ENCODE data around the gene AGAP1.
A peak's percentile ranks its signal among the peaks of the same experiment; 100 is the strongest.

AGAP1 gene

DNA sequence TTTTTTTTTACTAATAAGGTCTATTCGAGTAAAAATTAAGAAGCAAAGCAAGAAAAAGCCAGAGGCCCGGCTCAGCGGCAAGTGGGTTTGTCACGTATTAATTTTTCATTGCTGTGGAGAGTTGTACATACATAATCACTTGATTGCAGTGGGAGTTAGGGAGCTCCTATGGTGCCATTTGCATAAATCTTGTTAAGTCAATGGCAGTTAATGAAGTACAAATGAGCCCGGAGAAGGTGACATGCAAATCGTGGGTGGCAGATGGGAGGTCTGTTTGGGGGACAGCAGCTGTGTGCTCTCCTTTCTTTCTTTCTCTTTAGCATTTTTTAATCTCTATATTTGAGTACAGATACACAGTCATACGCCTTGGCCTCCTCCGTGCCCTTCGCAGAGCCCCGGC, 317.0 kb downstream of the AGAP1 start:
- DNase-seq (ENCODE audit: low read depth) = no peak

DNA sequence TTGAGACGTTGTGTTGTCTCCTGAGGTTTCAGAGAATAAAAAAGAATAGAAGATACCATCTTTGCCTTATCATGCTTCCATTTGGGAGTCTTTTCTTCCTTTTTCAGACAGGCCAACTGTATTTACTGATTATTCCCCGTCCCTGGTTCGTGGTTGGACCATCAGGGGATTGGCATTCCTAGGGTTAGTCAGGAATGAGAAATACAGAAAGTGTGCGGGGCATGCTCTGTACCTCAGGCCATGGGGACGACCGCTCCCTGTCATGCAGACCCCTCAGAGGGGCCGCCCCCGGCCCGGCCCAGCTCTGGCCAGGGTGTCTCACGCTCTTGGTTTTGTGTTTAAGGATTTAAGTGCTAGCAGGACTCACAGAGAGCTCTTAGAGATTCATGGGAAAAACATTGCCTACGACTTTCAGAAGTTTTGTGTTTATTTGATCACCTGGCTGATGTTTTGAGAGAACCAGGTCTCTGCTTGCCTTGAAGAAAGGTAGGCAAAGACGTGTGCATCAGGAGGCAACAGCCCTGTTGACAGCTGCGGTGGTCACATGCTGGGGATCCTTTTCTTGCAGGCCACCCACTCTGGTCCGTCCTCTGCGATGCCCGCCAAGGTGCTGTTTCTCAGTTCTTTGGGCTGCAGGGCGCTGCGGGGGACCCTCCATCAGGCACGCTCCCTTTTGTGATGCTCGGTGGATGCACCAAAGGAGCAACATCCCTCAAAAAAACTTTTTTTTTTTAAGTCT, 317.8 kb downstream of the AGAP1 start:
- DNase-seq (ENCODE audit: low read depth) = no peak

GRCh38 chr2:235812185-235812665, 318.4 kb downstream of the AGAP1 start:
- no peak for DNase-seq (ENCODE audit: low read depth)

DNA sequence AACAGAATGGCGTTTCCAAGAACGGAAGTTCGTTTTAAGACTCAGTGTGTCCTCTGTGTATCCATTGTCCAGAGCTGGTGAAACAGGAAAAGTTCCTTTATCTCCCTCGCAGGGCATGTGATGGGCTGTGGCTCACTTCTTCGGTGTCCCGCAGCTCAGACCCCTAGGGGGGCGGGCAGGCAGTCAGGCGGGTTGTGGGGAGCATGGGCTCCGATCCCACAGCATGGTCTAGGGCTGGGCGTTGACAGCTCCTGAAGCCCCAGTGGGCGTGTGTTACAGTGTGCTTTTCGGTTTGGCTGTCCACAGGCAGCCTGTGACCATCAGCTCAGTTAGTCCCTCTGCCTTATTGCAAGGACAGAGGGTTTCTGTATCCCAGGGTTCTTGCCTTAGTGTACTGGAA, 319.6 kb downstream of the AGAP1 start:
- DNase-seq (ENCODE audit: low read depth) = no peak

DNA sequence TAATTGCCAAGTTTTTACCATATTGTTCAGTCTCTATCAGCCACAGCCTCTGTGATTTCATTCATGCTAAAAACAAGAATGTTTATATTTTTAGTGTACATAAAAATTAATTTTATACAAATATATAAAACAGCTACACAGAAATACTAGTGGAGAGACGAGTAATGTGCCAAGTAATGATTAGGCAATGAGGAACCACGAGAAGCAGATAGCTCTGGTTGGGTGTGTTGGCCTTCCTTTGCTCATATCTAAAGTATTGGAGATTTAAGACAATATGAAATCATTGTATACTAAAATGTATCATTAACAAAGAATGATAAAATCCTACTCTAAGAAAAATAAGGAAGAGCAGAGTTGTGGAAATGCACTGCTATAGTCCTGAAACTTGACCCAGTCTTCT, 326.7 kb downstream of the AGAP1 start:
- no peak for DNase-seq (ENCODE audit: low read depth)

GRCh38 chr2:235824331-235824730, 330.5 kb downstream of the AGAP1 start:
- no peak for DNase-seq (ENCODE audit: low read depth)

- DNase-seq (ENCODE audit: low read depth) = no peak
These were observed 332.1 kb downstream of the AGAP1 start for GRCh38 chr2:235825946-235826345.

DNA sequence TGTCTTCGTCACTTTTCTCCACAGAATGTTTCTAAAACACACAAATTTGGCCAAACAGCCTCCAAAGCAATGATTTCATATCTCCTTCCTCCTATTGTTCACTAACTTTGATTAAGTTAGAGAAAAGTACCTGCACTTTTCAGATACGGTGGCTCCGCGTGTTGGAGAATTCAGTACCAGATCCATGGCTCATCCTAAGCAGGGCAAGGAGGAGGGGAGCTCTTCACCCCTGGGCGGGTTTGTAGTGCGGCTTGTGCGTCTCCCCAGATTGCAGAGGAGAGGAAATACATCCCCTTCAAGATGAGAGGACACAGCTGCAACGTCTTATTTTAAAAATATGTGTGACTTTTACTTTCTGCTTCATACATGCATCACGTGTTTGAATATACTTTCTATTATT, 333.0 kb downstream of the AGAP1 start:
- no peak for DNase-seq (ENCODE audit: low read depth)

GRCh38 chr2:235827585-235827992, 333.7 kb downstream of the AGAP1 start:
- peak; percentile 33 for DNase-seq (ENCODE audit: low read depth)

GRCh38 chr2:235829726-235830125, 335.9 kb downstream of the AGAP1 start:
- DNase-seq (ENCODE audit: low read depth) = no peak

GRCh38 chr2:235831755-235832154, 337.9 kb downstream of the AGAP1 start:
- DNase-seq (ENCODE audit: low read depth) = no peak

DNA sequence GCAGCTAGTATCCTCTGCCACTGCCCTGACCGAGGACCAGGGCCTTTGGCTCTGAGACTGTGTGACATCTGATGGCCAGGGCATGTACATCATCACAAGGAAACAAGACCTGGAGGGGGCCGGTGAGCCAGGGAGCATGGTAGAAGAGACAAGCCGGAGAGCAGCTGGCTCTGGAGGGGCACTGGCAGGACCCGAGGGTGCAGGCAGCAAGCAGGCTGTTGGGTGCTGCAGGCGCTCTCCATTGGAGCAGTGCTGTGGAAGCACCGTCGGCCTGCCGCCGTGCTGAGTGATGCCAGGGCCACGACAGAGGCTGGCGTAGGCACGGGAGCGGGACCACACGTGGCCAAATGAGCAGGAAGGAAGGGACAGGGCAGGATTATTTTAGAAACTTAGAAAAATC, 339.1 kb downstream of the AGAP1 start:
- no peak for DNase-seq (ENCODE audit: low read depth)

- DNase-seq (ENCODE audit: low read depth) = no peak
These were observed 340.3 kb downstream of the AGAP1 start for GRCh38 chr2:235833971-235834620.

DNA sequence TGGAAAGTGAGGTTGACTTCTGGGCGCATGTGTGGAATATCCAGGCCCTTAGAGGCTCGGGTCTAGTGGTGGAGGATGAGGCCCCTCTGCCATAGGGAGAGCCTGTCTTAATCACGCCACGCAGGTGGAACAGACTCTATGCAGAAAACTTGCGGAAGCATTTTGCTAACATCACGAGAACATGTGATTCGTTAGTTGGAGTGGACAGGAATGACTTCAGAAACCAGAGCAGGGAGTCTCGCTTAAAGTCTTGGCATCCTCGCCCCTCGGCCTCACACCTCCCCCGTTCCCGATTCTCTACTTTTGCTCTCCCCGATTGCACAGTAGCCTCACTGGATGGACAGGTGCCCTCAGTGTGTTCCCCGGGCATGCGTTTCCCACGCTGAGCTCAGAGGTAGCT, 340.9 kb downstream of the AGAP1 start:
- no peak for DNase-seq (ENCODE audit: low read depth)

DNA sequence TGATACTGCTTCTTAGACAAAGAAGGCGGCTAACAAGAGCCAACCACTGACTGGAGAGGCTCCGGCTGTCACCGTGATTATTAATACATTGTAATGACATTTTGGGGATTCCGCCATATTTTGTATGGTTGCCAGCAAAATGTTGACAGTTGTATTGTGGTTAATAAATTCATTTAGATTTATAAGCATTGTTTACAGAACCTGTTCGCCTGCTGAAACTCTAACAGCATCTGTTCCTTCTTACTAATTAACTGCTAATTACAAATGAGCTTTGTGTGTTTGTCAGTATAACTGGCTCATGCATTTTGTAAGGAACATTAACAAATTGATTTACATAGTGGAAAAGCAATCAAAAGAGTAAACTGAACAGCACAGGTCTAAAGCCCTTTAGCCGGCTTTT, 342.0 kb downstream of the AGAP1 start:
- DNase-seq (ENCODE audit: low read depth) = no peak

DNA sequence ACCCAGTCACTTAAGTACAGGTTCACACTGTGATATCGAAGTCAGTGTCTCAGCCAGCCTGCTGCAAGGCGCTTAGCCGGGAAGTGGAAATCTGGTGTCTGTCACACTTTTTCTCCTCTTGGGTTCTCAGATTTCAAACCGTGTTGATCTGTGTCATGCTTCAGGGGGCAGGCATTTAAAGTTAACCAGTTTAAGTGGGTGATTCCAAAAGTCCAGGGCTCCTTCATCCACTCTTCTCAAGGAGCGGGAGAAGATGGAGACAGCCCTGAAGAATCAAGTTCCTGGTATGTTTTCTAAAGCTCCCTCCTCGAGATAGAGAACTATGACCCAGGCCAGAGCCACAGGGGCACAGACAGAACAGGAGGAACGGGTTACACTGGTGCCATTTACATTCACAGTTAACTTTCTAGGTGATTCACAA, 342.7 kb downstream of the AGAP1 start:
- no peak for DNase-seq (ENCODE audit: low read depth)

GRCh38 chr2:235839226-235839625, 345.4 kb downstream of the AGAP1 start:
- no peak for DNase-seq (ENCODE audit: low read depth)

DNA sequence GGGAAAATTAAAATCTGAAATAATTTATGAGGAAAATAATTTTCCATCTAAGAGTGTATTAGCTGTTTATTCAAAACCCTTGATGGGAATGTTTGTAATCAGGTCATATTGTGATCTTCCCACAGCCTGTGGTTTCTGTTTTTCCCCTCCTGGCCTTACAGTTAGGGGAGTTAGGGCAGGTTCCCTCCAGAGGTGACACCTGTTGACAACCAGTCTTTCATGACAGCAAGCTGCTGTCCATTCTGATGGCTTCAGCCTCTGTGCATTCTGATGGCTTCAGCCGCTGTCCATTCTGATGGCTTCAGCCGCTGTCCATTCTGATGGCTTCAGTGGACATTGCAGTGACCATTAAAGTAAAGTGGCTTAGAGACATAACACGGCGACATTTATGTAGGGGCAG, 346.1 kb downstream of the AGAP1 start:
- DNase-seq (ENCODE audit: low read depth) = no peak

- no peak for DNase-seq (ENCODE audit: low read depth)
These were observed 348.0 kb downstream of the AGAP1 start for GRCh38 chr2:235841863-235842262.

GRCh38 chr2:235842941-235843340, 349.1 kb downstream of the AGAP1 start:
- no peak for DNase-seq (ENCODE audit: low read depth)

DNA sequence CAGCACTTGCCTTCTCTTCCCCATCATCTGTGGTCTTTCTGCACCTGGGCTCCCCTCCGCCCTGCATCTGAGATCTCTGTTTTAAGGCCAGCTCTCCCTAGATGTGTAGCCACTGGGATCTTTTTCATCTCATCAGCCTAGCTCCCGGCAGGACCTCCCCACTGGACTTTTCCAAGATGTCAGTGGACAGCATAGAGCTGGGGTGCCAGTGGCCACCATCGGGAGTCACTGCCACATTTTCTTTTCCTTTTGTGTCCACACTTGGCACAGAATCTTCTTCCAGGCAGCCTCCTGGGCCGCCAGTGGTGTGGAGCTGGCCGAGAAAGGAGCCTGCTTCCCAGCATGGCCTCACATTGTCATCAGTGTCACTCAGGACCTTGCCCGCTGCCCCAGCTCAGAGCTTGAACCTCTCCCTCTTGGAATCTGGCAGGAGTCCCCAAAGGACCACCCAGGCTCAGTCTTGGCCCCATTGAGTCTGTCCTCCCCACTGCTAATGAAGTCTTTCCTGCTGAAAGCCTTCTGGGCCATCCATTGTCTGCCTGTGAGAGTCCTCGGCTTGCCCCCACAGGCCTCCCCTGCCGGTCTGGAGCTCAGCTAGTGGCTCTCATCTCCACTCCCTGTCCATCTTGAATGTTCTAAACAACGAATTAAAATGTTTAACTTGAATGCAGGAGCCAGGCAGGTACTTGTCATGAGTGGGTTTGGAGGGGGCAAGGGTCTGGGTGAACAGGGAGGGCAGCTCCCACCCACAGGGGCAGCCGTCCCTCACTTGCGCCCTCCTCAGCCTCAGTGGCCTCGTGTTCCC, 349.9 kb downstream of the AGAP1 start:
- DNase-seq (ENCODE audit: low read depth) = no peak

- no peak for DNase-seq (ENCODE audit: low read depth)
These were observed 350.7 kb downstream of the AGAP1 start for GRCh38 chr2:235844561-235844960.

DNA sequence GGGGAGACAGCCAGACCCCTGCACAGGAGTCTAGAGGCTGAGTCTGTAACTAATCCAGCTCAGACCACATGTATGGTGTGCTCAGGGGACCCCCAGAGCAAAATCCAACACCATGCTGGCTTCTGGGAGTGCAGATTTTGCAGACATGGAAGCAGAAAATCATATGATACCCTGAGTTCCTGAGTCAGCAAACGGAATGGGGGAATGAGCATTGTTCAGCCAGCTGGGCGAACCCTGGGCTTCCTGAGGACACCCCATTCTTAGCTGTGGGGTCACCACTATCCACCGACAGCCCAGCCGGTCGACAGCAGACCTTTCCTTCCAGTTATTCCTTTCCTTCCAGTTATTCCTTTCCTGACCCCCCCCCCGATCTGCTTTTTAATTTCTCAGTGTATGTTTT, 351.4 kb downstream of the AGAP1 start:
- DNase-seq (ENCODE audit: low read depth) = no peak
